ENCODE data around the gene TENM3. TPM values are rescaled to one million over a fixed set of nuclear protein-coding genes. Genes with fewer than 3 reads are reported as not detected.

The TENM3 gene
- total and polyA plus RNA-seq, 2 donors (not counting 3 experiments of a cell fraction or from before 2014, with no cell fraction given) = 3.2 to 6.2 TPM

- DNase-seq (ENCODE audit: low read depth, low spot score) = no peak
- ChIA-PET CTCF (no interaction called here), POLR2A (no interaction called here)
- Histone ChIP-seq H3K4me3 (replicated peaks in 1 of 3; ENCODE audit: insufficient read depth in 1 of 3, low read depth in 1 of 3, low read length in 3 of 3) (no peak overlapping the region), H3K4me2 (ENCODE audit: insufficient read depth, low read length) (no peak overlapping the region), H2AFZ (ENCODE audit: low read depth, low read length) (no peak overlapping the region), H3K79me2 (ENCODE audit: control insufficient read depth, insufficient read depth, low read length) (no peaks in the 10 kb centered on the region), H3K9me1 (replicated peaks; ENCODE audit: control insufficient read depth, extremely low read depth, insufficient read depth, low read length) (no peaks in the 10 kb centered on the region), H3K4me1 (ENCODE audit: control insufficient read depth, extremely low read depth, insufficient read depth, low read length) (no peaks in the 10 kb centered on the region), H3K36me3 (ENCODE audit: control insufficient read depth in 2 of 2, extremely low read depth in 1 of 2, insufficient read depth in 2 of 2, low read length in 2 of 2) (no peaks in the 10 kb centered on the region), H3K9ac (replicated peaks; ENCODE audit: extremely low read depth, insufficient read depth, low read length) (no peak overlapping the region), H4K20me1 (replicated peaks; ENCODE audit: control insufficient read depth, extremely low read depth, insufficient read depth, low read length) (no peaks in the 10 kb centered on the region), H3K27ac (ENCODE audit: insufficient read depth, low read depth, low read length) (no peak overlapping the region), H3K9me3 (replicated peaks; ENCODE audit: control insufficient read depth, insufficient read depth, low read length) (no peaks in the 10 kb centered on the region), H3K27me3 (ENCODE audit: control insufficient read depth in 2 of 2, insufficient read depth in 2 of 2, low read length in 2 of 2) (no peaks in the 10 kb centered on the region)
- BruUV-seq (replicated peaks) = no TSS peak
- TF ChIP-seq EZH2 (IDR thresholded peaks at IDR 0.05; ENCODE audit: borderline replicate concordance, low read depth, low read length, severe bottlenecking) (no peak), MAX (IDR thresholded peaks at IDR 0.05; ENCODE audit: insufficient read depth, insufficient read length) (no peak), MYC (IDR thresholded peaks at IDR 0.05; ENCODE audit: low read depth, low read length) (no peak), POLR2AphosphoS5 (IDR thresholded peaks at IDR 0.05; ENCODE audit: insufficient read depth, low read depth, low read length) (no peak), GATA2 (IDR thresholded peaks at IDR 0.05; ENCODE audit: insufficient read depth, insufficient read length, low read depth, low read length) (no peak), FOS (IDR thresholded peaks at IDR 0.05; ENCODE audit: borderline replicate concordance, insufficient read depth, low read length) (no peak), POLR2A (IDR thresholded peaks at IDR 0.05; ENCODE audit: low read depth, low read length) (no peak), CTCF (IDR thresholded peaks at IDR 0.05; ENCODE audit: extremely low read depth in 1 of 2, insufficient read depth in 1 of 2, low read depth in 1 of 2, low read length in 2 of 2) (no peak), JUN (IDR thresholded peaks at IDR 0.05; ENCODE audit: borderline replicate concordance, insufficient read depth, insufficient read length, low read depth) (no peak)
- dilution Hi-C loops (cut with MboI; ENCODE audit: extremely low pct_ligation_motif_present, low sequenced_read_pairs) (no loop called here), intact Hi-C loops (cut with micrococcal nuclease) (no loop called here)
- FAIRE-seq = no peak
Measured at GRCh38 chr4:182289809-182290208, 46.6 kb downstream of the TENM3 start.
